GM12892 (cell line): ENCODE data around the gene FAH.

ENCODE experiments used
- POLR2A ChIP-seq: IDR thresholded peaks from 2 replicates; pipeline ENCODE4 v1.6.1; 2011; ENCODE audit warnings: low read depth, low read length, control low read depth
- POLR2AphosphoS5 ChIP-seq: IDR thresholded peaks from 2 replicates; pipeline ENCODE4 v1.6.1; 2011; ENCODE audit warnings: low read depth, low read length, control low read depth
- TAF1 ChIP-seq: IDR thresholded peaks from 2 replicates; pipeline ENCODE4 v1.6.1; 2011; ENCODE audit warnings: low read depth, mild to moderate bottlenecking, control low read depth, low read length, borderline replicate concordance

DNA sequence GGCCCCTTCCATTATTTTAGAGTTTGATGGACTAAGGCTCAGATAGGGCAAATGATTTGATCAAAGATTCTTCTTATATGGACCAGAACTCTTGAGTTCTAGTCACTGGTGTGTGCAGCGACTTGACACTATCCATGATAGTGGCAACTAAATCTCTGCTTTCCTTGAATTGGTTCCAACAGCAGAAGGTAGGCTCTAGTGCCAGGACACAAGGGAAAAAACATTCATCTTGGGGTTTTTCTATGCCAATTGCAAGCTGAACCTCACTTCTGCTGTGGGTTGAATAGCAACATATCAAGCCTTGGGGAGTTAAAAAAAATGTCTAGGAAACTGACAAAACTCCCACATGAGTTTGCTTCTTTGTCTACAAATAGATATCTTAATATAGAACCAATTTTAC, 64.1 kb downstream of the FAH start:
- no peak for TF ChIP-seq POLR2AphosphoS5
- TF ChIP-seq TAF1, result no peak
- TF ChIP-seq POLR2A, result no peak
